ENCODE measurements around the gene EHBP1.

Gene EHBP1

DNA sequence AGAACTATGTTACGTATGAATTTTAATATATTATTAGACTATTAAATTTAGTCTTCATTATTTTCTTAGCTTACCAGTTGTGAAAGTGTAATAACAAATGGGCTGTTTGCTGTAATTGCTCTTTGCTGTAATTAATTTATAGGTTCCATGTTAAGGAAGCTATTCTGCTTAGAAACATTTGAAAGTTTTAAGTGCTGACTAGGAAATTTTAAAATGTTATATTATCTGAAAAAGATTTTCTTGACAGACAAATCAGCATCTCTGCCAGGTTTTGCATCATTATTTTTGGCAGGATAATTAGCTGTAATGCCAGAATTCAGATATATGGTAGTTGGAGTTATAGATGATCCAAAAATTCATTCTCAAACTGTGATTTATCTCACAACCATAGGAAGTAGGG is 387.3 kb downstream of the EHBP1 start:
- DNase-seq, result no peak

DNA sequence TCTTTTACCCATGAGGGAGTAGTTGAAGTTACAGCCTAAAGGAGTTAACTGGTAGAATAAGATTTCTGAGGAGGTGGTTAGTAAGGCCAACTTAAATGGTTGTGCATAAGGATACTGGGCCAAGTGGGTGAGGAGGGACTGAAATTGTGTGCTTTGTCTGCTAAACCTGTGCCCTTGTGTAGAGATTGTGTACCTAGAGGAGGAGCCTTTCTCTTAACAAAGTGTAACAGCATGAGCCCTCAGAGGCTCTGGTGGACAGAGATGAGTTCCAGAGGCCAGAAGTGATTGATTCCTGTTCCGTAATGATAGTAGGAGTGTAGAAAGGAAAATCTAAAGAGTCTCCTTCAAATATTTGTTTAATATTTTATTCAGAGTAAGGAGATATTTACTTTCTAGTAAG is 388.0 kb downstream of the EHBP1 start:
- no peak for DNase-seq

Data from T1000 (cell line).